WTC11 (cell line): ENCODE data around the gene VWA7. TPM values are rescaled to one million over a fixed set of nuclear protein-coding genes. Genes with fewer than 3 reads are reported as not detected.
A peak's percentile ranks its signal among the peaks of the same experiment; 100 is the strongest.

ENCODE experiments used
- ATAC-seq: fragments of 200-7000 bp; cut with Tn5 transposase; 2 replicates; pipeline ENCODE4 v1.10.0; 2021; ENCODE audit warnings: mild to moderate bottlenecking, moderate library complexity
- CTCF ChIA-PET: fragments of 300-600 bp; sonication (Branson Sonifier 250); formaldehyde crosslinking; loops from one replicate; lab custom pipeline; 2021; ENCODE audit warnings: antibody characterized with exemption; lab: Charles Lee
- POLR2A ChIA-PET: fragments of 350-600 bp; sonication (Branson Sonifier 250); formaldehyde crosslinking; loops from one replicate; lab custom pipeline; 2021; ENCODE audit warnings: antibody characterized with exemption; lab: Charles Lee
- DNase-seq: peaks from one replicate; pipeline ENCODE4 v3.0.0; 2021; ENCODE audit warnings: low spot score
- H3K27ac Mint-ChIP-seq: 2 replicates; pipeline ENCODE4 v1.8.0; 2021; ENCODE audit warnings: mixed read lengths
- H3K27me3 Mint-ChIP-seq: 2 replicates; pipeline ENCODE4 v1.8.0; 2021; ENCODE audit warnings: low read depth, mild to moderate bottlenecking, moderate library complexity, mixed read lengths
- H3K36me3 Mint-ChIP-seq: 2 replicates; pipeline ENCODE4 v1.8.0; 2021; ENCODE audit warnings: mixed read lengths
- H3K4me1 Mint-ChIP-seq: 2 replicates; pipeline ENCODE4 v1.8.0; 2022; ENCODE audit warnings: mixed read lengths
- H3K4me3 Mint-ChIP-seq: 2 replicates; pipeline ENCODE4 v1.8.0; 2021; ENCODE audit warnings: mild to moderate bottlenecking, moderate library complexity, mixed read lengths
- H3K9me3 Mint-ChIP-seq: 2 replicates; pipeline ENCODE4 v1.8.0; 2021; ENCODE audit warnings: mixed read lengths
- ATF1 ChIP-seq: sonication (generic); formaldehyde crosslinking; IDR thresholded peaks from 2 replicates; pipeline ENCODE4 v1.8.1; 2023; ENCODE audit warnings: mild to moderate bottlenecking, moderate library complexity, missing genetic modification reagents
- FOXK1 ChIP-seq: sonication (generic); formaldehyde crosslinking; IDR thresholded peaks from 2 replicates; pipeline ENCODE4 v1.8.0; 2022; ENCODE audit warnings: mild to moderate bottlenecking, moderate library complexity, missing genetic modification reagents
- FOXP1 ChIP-seq: sonication (generic); formaldehyde crosslinking; IDR thresholded peaks from 2 replicates; pipeline ENCODE4 v1.8.0; 2022; ENCODE audit warnings: missing genetic modification reagents, mild to moderate bottlenecking, moderate library complexity, borderline replicate concordance
- GRHL2 ChIP-seq: fragments of 250-450 bp; sonication (Bioruptor Pico); IDR thresholded peaks from 2 replicates; pipeline ENCODE4 v1.8.0; 2022; ENCODE audit warnings: mild to moderate bottlenecking, moderate library complexity; ENCODE audit not compliant: insufficient replicate concordance, severe bottlenecking
- IRF2 ChIP-seq: sonication (generic); formaldehyde crosslinking; IDR thresholded peaks from 2 replicates; pipeline ENCODE4 v1.8.0; 2022; ENCODE audit warnings: low read depth, missing genetic modification reagents, borderline replicate concordance
- JAZF1 ChIP-seq: fragments of 250-450 bp; sonication (Bioruptor Pico); IDR thresholded peaks from 2 replicates; pipeline ENCODE4 v1.9.0; 2021; ENCODE audit warnings: moderate library complexity, mild to moderate bottlenecking, inconsistent platforms
- MXD4 ChIP-seq: fragments of 250-450 bp; sonication (Bioruptor Pico); IDR thresholded peaks from 2 replicates; pipeline ENCODE4 v1.8.0; 2021; ENCODE audit warnings: mild to moderate bottlenecking, moderate library complexity, borderline replicate concordance
- NFYB ChIP-seq: sonication (generic); formaldehyde crosslinking; conservative IDR thresholded peaks from 2 replicates; pipeline ENCODE4 v1.8.0; 2022; ENCODE audit warnings: low read depth, missing genetic modification reagents
- TEAD1 ChIP-seq: sonication (generic); formaldehyde crosslinking; IDR thresholded peaks from 2 replicates; pipeline ENCODE4 v1.8.0; 2022; ENCODE audit warnings: mild to moderate bottlenecking, missing genetic modification reagents
- ZBTB21 ChIP-seq: sonication (generic); formaldehyde crosslinking; IDR thresholded peaks from 2 replicates; pipeline ENCODE4 v1.8.1; 2023; ENCODE audit warnings: mild to moderate bottlenecking, missing genetic modification reagents, borderline replicate concordance
- ZNF121 ChIP-seq: sonication (generic); formaldehyde crosslinking; IDR thresholded peaks from 2 replicates; pipeline ENCODE4 v1.8.0; 2023; ENCODE audit warnings: missing genetic modification reagents
- ZNF232 ChIP-seq: sonication (generic); formaldehyde crosslinking; IDR thresholded peaks from 2 replicates; pipeline ENCODE4 v1.8.0; 2022; ENCODE audit warnings: mild to moderate bottlenecking, missing genetic modification reagents
- ZNF396 ChIP-seq: fragments of 250-450 bp; sonication (Bioruptor Pico); IDR thresholded peaks from 2 replicates; pipeline ENCODE4 v1.8.0; 2021; ENCODE audit warnings: mild to moderate bottlenecking, moderate library complexity, borderline replicate concordance
- total RNA-seq: library from RNA; stranded (reverse); gene quantifications from 3 replicates; pipeline ENCODE4 v1.2.3, GENCODE V29; 2021
- TF ChIP-seq, protein P1 (sequence below): sonication (generic); formaldehyde crosslinking; IDR thresholded peaks from 2 replicates; pipeline ENCODE4 v1.8.1; 2023; ENCODE audit warnings: mild to moderate bottlenecking, missing genetic modification reagents, moderate library complexity
- TF ChIP-seq, protein P2 (sequence below): sonication (generic); formaldehyde crosslinking; IDR thresholded peaks from 2 replicates; pipeline ENCODE4 v1.8.1; 2023; ENCODE audit warnings: mild to moderate bottlenecking, missing genetic modification reagents, moderate library complexity
- TF ChIP-seq, protein P3 (sequence below): sonication (generic); formaldehyde crosslinking; conservative IDR thresholded peaks from 2 replicates; pipeline ENCODE4 v1.8.1; 2022; ENCODE audit warnings: mild to moderate bottlenecking, missing genetic modification reagents
- TF ChIP-seq, protein P4 (sequence below): sonication (generic); formaldehyde crosslinking; IDR thresholded peaks from 2 replicates; pipeline ENCODE4 v1.8.0; 2022; ENCODE audit warnings: mild to moderate bottlenecking, missing genetic modification reagents
- TF ChIP-seq, protein P5 (sequence below): sonication (generic); formaldehyde crosslinking; conservative IDR thresholded peaks from 2 replicates; pipeline ENCODE4 v1.8.1; 2023; ENCODE audit warnings: mild to moderate bottlenecking, low read depth, missing genetic modification reagents, moderate library complexity

The VWA7 gene
- total RNA-seq, 1 experiment from 2014 or later = 1.8 TPM

DNA sequence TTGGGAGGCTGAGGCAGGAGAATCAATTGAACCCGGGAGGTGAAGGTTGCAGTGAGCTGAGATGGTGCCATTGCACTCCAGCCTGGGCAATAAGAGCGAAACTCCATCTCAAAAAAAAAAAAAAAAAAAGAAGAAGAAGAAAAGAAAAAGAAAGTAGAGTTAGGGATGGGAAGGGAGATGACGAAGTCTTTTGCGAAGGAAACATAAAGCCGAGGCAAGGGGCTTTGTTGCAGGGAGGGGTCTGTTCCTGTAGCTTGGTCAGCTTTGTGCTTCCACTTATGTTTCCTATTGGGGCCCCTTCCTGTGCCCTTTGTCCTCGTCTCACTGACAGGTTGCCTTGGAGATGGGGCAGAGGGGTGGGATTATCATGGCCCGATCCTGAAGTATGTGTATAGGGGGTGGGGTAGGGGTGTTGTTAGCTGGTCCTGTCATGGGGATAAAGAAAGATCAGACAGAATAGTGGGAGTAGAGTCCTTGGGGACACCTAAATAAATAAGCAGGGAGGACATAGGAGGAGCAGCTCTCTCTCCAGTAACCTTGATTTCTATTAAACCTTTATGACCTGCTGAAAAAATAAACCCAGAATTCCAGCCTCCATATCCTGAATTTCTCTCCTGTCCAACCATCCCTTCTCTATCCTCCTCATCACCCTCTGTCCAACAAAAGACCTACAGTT lies 39.7 kb downstream of the VWA7 start (continued):
- TF ChIP-seq, protein P1, sequence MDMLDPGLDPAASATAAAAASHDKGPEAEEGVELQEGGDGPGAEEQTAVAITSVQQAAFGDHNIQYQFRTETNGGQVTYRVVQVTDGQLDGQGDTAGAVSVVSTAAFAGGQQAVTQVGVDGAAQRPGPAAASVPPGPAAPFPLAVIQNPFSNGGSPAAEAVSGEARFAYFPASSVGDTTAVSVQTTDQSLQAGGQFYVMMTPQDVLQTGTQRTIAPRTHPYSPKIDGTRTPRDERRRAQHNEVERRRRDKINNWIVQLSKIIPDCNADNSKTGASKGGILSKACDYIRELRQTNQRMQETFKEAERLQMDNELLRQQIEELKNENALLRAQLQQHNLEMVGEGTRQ (CRISPR knock-in tag) = no peak
- TF ChIP-seq ZNF121 = no peak
- no peak for TF ChIP-seq ZNF232 (CRISPR knock-in tag)
- no peak for TF ChIP-seq MXD4
- TF ChIP-seq, protein P2, sequence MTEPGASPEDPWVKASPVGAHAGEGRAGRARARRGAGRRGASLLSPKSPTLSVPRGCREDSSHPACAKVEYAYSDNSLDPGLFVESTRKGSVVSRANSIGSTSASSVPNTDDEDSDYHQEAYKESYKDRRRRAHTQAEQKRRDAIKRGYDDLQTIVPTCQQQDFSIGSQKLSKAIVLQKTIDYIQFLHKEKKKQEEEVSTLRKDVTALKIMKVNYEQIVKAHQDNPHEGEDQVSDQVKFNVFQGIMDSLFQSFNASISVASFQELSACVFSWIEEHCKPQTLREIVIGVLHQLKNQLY (CRISPR knock-in tag) = no peak
- TF ChIP-seq, protein P3, sequence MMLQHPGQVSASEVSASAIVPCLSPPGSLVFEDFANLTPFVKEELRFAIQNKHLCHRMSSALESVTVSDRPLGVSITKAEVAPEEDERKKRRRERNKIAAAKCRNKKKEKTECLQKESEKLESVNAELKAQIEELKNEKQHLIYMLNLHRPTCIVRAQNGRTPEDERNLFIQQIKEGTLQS = no peak
- TF ChIP-seq TEAD1 = no peak

DNA sequence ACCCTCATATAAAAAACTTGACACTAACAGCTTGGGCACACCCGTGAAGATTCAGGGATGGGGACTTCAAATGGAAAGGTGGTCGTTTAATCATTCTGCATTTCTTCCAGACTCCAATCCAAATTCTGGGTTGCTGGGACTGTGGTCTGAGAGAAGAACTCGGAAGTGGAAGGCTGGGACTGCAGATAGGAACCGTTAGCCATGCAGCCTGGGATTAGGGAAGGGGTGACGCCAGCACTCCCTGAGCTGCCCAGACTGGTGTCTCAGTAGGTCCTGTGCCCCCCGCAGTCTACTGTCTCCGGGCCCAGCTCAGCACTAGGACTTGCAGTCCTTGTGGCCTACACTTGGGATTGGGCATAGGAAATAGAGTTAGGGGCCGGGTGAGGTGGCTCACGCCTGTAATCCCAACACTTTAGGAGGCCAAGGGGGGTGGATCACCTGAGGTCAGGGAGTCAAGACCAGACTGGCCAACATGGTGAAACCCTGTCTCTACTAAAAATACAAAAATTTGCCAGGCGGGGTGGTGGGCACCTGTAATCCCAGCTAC lies 40.3 kb downstream of the VWA7 start:
- DNase-seq = no peak
- TF ChIP-seq NFYB (CRISPR knock-in tag) (no peak), ZNF232 (CRISPR knock-in tag) (no peak), ATF1 (CRISPR knock-in tag) (no peak), IRF2 (CRISPR knock-in tag) (no peak), ZNF396 (CRISPR knock-in tag) (no peak), GRHL2 (CRISPR knock-in tag) (no peak), ZBTB21 (CRISPR knock-in tag) (no peak), FOXP1 (no peak), JAZF1 (no peak), FOXK1 (CRISPR knock-in tag) (no peak)
- TF ChIP-seq, protein P4, sequence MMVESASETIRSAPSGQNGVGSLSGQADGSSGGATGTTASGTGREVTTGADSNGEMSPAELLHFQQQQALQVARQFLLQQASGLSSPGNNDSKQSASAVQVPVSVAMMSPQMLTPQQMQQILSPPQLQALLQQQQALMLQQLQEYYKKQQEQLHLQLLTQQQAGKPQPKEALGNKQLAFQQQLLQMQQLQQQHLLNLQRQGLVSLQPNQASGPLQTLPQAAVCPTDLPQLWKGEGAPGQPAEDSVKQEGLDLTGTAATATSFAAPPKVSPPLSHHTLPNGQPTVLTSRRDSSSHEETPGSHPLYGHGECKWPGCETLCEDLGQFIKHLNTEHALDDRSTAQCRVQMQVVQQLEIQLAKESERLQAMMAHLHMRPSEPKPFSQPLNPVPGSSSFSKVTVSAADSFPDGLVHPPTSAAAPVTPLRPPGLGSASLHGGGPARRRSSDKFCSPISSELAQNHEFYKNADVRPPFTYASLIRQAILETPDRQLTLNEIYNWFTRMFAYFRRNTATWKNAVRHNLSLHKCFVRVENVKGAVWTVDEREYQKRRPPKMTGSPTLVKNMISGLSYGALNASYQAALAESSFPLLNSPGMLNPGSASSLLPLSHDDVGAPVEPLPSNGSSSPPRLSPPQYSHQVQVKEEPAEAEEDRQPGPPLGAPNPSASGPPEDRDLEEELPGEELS (CRISPR knock-in tag) = no peak
- TF ChIP-seq, protein P5, sequence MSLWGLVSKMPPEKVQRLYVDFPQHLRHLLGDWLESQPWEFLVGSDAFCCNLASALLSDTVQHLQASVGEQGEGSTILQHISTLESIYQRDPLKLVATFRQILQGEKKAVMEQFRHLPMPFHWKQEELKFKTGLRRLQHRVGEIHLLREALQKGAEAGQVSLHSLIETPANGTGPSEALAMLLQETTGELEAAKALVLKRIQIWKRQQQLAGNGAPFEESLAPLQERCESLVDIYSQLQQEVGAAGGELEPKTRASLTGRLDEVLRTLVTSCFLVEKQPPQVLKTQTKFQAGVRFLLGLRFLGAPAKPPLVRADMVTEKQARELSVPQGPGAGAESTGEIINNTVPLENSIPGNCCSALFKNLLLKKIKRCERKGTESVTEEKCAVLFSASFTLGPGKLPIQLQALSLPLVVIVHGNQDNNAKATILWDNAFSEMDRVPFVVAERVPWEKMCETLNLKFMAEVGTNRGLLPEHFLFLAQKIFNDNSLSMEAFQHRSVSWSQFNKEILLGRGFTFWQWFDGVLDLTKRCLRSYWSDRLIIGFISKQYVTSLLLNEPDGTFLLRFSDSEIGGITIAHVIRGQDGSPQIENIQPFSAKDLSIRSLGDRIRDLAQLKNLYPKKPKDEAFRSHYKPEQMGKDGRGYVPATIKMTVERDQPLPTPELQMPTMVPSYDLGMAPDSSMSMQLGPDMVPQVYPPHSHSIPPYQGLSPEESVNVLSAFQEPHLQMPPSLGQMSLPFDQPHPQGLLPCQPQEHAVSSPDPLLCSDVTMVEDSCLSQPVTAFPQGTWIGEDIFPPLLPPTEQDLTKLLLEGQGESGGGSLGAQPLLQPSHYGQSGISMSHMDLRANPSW (CRISPR knock-in tag) = no peak
- TF ChIP-seq, protein P3 = no peak
- Mint-ChIP-seq H3K27me3 (no peaks in the 10 kb centered on the region; the same call in 1 of the 2 replicates), H3K9me3 (no peaks in the 10 kb centered on the region), H3K36me3 (peaks cover 25% of the 10 kb centered on the region), H3K4me3 (peak overlapping the region; percentile 93), H3K4me1 (peaks cover 41% of the 10 kb centered on the region), H3K27ac (peak overlapping the region; percentile 90)
- POLR2A ChIA-PET = interaction anchor here (1.0 to 2.5 kb wide), 5 partner anchors 16 to 91 kb away, joined by 3 to 7 read pairs (median 3); partner anchors contain the start of genes BAG6 and HSPA1B
- CTCF ChIA-PET = interaction anchor here (0.7 to 7.1 kb wide), 14 partner anchors 8 to 216 kb away, joined by 3 to 62 read pairs (median 4); partner anchors contain the start of genes BAG6, C6orf47, DDAH2 and HSPA1B
- no peak for ATAC-seq
